CD4-positive, alpha-beta T cell treated with Interleukin-6 at 100 ng/mL for 8 hours (primary cell): ENCODE data around the gene TRIP13.
"Not testable (repeated sequence)": the region's sequence is repeated elsewhere in the genome, so short reads cannot be mapped to it uniquely, and the experiment has no call there.

ENCODE experiments used
- DNase-seq: peaks from one replicate; pipeline ENCODE4 v3.0.0-alpha.2; 2020; ENCODE audit warnings: mixed read lengths, low spot score

Gene TRIP13

GRCh38 chr5:937151-937924 is 44.7 kb downstream of the TRIP13 start:
- DNase-seq, result no peak

GRCh38 chr5:939368-939767 is 46.7 kb downstream of the TRIP13 start:
- no peak for DNase-seq

GRCh38 chr5:940741-941140 is 48.1 kb downstream of the TRIP13 start:
- DNase-seq, result not testable (repeated sequence)

GRCh38 chr5:943201-943917 is 50.7 kb downstream of the TRIP13 start:
- DNase-seq, result no peak

GRCh38 chr5:943918-944620 is 51.4 kb downstream of the TRIP13 start:
- no peak for DNase-seq

GRCh38 chr5:944621-944927 is 51.9 kb downstream of the TRIP13 start:
- no peak for DNase-seq

- no peak for DNase-seq
These were observed 52.5 kb downstream of the TRIP13 start for GRCh38 chr5:944992-945685.

- no peak for DNase-seq
These were observed 53.2 kb downstream of the TRIP13 start for GRCh38 chr5:945691-946551.

GRCh38 chr5:946720-947625 is 54.3 kb downstream of the TRIP13 start:
- no peak for DNase-seq

GRCh38 chr5:947626-948471 is 55.2 kb downstream of the TRIP13 start:
- no peak for DNase-seq

- DNase-seq, result no peak
These were observed 56.0 kb downstream of the TRIP13 start for GRCh38 chr5:948472-949274.

- DNase-seq, result no peak
These were observed 56.5 kb downstream of the TRIP13 start for GRCh38 chr5:949275-949543.

- DNase-seq, result no peak
These were observed 57.3 kb downstream of the TRIP13 start for GRCh38 chr5:949815-950560.

- no peak for DNase-seq
These were observed 59.4 kb downstream of the TRIP13 start for GRCh38 chr5:951940-952596.

GRCh38 chr5:952597-953271 is 60.0 kb downstream of the TRIP13 start:
- no peak for DNase-seq

GRCh38 chr5:953535-954449 is 61.1 kb downstream of the TRIP13 start:
- no peak for DNase-seq
